Activated T-cell treated with anti-CD3 and anti-CD28 coated beads for 48 hours (primary cell): Measurements from ENCODE around the gene ARHGEF25.
A peak's percentile ranks its signal among the peaks of the same experiment; 100 is the strongest.
"Not testable (repeated sequence)": the region's sequence is repeated elsewhere in the genome, so short reads cannot be mapped to it uniquely, and the experiment has no call there.

Source experiments
- DNase-seq: peaks from one replicate; pipeline ENCODE4 v3.0.0-alpha.2; 2020; ENCODE audit warnings: low read depth

The ARHGEF25 gene

DNA sequence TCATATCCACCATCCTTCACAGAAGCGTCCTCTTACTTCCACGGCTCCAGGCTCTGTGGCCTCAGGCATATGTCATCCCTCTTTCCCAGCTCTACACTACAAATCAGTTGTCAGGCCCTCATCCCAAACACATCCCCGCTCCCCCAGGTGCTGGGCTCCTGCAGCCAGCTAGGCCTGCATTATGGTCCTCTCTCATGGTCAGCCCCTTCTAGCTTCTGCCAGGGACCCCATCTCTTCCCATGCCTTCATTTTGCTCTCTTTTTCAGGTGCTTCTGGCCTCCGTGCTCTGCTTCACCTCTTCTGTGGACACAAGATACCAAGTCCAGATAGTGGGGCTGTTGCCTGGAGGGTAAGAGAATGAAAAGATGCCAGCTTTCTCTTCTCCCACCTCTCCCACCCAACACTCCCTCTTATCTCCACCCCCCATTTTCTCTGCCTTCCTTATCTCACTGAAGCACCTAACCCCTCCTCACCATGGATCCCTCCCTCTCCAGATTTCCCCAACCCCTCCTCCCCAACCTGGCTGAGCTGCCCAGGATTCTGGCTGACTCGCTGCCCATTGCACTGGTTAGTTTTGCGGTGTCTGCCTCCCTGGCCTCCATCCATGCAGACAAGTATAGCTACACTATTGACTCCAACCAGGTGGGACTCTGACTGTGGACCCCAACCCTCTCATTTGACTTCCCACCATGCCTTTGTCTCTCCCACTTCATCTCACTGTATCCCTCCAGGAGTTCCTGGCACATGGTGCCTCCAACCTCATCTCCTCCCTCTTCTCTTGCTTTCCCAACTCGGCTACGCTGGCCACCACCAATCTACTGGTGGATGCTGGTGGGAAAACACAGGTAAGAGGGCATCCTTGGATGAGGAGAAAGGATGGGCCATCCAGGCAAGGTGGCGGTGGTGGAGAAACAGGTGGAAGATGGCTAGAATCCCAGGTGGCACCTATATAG lies 11.3 kb downstream of the ARHGEF25 start:
- DNase-seq = no peak

DNA sequence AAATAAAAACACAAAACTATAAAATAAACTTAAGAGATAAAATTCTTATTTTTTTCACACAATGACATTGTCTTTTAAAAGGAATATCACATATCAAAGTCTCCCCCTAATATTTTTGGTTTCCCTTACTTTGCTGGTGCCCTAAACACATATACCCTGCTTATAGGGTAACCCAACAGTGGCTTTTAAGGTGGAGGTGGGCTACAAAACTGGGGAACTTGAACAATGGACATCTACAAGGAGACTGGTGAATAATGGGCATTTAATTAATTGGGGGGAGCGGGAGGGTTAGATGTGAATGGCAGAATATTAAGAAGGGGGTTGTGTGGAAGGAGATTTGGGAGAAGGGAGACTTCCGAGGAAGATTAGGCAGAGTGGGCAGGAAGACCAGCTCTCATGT lies 12.2 kb downstream of the ARHGEF25 start:
- DNase-seq = no peak

DNA sequence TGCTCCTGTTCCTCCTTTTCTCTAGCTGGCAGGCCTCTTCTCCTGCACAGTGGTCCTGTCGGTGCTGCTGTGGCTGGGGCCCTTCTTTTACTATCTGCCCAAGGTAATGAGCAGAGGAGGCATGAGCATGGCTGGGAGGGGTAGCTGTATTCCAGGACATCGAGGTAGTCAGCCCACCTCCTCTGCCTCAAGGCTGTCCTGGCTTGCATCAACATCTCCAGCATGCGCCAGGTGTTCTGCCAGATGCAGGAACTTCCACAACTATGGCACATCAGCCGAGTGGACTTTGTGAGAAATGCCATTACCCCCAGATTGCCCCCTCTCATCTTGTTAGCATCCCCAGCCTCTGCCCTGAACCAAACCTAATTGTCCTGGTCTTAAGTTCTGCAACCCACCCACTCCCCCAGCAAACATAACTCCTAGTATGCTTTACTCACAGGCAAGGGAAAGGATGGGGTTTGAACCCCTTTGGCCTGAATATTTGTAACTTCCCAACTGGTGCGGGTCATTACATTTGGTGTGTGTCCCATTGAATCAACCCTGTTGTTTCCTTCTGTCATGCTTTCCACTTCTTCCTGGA lies 12.7 kb downstream of the ARHGEF25 start:
- DNase-seq = no peak

DNA sequence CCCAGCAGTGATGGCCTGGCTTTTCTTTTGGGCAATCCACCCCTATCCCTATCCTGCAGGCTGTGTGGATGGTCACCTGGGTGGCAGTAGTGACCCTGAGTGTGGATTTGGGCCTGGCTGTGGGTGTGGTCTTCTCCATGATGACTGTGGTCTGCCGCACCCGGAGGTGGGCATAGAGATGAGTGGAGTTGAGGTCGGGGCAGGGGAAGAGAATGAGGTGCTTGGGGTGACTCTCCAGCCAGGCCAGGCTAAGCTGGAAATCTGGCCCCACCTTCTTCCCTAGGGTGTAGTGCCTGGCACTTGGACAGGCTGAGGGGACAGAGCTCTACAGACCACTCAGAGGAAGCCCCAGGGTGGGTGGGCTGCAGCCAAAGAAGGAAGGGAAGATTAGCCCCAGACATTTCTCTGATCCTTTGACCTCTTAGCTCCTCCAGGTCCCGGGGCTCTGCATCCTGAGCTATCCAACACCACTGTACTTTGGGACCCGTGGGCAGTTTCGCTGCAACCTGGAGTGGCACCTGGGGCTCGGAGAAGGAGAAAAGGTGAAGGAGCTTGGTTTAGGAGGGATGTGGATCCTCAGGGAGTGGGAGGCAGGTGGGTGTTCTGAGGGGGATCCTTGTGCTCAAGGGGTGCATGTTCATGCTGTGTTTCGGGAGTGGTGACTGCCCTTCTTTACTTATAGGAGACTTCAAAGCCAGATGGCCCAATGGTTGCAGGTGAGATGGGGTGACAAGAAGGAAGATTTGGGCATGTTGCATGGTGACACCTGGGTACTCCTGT lies 13.4 kb downstream of the ARHGEF25 start:
- no peak for DNase-seq

DNA sequence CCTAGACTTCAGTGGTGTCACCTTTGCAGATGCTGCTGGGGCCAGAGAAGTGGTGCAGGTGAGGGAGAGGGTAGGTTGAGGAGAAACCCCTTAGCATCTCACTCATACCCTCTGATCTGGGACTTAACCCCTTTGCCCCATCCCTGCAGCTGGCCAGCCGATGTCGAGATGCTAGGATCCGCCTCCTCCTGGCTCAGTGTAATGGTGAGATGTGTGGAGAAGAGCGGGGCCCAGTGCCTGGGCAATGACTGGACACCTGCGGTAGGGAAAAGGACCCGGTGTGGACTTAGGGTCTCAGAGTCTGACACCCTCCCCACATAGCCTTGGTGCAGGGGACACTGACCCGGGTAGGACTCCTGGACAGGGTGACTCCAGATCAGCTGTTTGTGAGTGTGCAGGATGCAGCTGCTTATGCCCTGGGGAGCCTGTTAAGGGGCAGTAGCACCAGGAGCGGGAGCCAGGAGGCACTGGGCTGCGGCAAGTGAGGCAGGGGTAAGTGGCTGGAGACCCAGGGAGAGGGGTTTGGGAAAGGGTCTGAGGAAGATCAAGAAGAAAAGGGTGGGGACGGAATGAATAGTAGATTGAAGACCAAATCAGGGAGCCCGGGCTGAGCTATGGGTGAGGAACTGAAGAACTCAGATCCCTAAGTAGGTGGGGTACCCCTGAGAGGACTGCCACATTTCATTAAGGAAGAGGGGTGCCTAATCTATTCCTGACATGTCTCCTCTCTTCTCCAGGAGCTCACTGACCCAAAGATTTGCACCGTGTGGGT lies 14.2 kb downstream of the ARHGEF25 start:
- no peak for DNase-seq

DNA sequence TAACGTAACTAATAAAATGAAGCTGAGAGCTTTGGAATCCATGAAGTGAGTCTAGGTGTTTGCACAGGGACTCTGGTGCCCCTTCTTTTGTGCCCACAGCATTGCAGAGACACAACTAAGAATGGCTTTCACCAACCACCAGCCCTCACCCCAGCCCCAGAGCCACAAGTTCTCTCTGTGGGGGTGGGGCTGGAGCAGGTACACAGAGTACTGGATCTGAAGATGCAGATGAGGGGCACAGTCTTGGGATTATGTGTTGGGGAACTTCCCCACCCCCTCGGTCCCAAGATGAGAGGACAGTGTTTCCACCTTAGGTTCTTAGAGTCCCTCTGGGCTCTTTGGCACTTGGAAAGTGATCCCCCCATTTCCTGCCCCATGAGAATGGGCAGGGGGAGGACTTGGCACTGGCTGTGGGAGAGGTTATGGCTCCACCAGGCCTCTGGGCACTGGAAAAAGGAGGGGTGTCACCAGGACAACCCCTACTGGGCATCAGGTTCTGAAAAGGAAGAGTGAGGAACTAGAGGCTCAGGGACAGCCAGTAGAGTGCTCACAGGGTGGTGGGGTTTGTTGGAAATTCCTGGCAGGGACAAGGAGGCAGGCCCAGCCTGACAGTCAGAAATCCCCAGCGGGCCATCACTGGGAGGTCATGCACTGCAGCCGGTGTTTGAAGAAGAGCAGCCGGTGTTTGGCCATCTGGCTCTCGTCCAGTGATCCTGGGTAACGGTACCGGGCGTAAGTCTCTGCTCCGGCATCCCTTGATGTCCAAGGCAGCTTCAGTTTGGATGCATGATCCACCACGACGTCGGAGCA lies 15.1 kb downstream of the ARHGEF25 start:
- no peak for DNase-seq

DNA sequence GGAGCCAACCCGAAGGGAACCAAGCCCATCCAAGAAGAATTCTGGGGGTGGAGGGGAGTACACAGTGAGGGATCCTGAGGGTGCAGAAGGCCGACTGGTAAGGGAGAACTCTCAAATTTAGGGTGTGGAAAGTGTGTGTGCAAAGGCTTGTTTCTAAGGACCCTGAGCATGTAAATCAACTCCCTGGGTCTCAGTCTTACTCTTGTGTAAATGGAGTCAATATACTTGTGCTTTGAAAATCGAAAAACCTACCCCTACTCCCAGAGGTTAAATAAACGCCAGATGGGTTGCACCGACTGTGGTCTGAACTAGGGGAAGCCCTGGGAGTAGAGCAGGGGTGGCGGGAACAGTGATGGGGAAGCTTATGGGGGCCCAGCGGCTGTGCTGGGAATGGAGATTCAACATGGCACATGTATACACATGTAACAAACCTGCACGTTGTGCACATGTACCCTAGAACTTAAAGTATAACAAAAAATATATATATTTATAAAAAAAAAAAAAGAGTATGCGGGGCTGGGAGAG lies 15.7 kb downstream of the ARHGEF25 start:
- DNase-seq = no peak

DNA sequence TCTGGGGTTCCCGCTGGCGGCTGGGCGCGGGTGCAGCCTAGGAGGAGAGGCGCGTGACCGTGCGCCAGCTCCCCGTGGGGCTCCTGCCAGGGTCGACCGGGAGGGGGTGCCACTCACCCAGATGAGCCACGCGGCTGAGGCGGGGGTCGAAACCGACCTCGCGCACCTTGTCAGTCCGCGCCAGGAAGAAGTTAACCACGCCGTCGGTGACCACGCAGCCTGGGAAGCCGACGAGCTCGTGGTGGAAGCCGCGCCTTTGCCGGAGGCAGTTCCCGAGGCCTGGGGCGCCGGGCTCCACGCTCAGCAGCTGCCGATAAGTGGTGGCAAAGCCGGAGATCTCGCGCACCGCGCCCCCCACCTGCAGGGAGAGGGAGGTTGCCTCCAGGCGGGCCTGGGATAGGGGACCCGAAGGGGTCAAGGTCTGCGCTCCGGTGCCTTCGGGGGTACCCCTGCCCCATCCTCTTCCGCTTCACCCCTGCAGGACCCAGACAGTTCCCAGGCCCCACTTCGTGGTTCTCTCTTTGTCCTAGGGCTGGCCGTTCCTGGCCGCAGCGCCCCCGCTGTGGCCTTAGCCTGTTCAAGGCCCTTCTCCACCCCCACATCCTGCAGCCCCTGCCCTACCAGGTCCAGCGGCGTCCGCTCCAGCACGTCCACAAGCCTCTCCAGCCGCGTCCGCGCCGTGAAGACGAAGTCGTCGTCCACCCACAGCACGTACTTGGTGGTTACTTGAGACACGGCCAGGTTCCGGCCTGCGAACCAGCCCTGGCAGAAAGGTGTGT lies 16.5 kb downstream of the ARHGEF25 start:
- DNase-seq = no peak

DNA sequence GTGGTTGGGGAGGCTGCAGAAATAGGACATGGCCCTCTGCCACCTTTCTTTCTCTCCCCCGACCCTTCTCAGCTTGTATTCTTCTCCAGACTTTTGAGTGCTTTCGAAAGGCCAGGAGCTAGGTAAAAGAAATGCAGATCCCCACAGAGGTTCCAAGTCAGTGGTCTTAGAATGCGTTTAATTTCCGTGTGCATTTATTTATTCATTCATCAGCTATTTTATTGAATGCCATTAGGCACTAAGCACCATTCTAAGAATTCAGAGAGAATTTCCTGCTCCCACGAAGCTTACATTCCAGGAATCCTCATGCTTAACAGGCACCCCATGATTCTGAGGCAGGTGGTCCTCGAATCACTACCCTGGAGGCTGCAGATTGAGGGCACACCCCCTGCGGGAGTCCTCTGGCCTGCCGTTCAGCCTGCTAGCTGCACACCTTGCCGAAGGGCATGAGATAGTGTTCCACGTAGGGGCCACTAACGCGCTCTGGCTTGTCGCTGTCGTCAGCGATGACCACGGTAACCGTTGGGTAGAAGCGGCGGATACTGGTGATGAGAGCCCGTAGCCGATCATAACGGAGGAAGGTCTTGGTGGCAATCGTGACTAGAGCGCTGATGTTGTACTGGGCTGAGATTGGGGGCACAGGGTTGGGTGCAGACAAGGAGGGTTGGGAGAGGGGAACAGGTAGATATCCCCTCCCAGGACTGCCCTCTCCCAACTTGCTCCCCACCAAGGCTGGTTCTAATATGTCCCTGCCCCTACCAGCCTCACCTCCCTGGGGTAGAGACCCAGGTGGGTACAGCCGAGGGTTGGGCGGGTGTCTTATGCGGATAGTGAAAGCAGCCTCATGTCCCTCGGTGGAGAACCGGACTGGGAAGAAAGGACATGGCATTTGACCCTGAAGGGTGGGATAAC lies 17.3 kb downstream of the ARHGEF25 start:
- DNase-seq = no peak

DNA sequence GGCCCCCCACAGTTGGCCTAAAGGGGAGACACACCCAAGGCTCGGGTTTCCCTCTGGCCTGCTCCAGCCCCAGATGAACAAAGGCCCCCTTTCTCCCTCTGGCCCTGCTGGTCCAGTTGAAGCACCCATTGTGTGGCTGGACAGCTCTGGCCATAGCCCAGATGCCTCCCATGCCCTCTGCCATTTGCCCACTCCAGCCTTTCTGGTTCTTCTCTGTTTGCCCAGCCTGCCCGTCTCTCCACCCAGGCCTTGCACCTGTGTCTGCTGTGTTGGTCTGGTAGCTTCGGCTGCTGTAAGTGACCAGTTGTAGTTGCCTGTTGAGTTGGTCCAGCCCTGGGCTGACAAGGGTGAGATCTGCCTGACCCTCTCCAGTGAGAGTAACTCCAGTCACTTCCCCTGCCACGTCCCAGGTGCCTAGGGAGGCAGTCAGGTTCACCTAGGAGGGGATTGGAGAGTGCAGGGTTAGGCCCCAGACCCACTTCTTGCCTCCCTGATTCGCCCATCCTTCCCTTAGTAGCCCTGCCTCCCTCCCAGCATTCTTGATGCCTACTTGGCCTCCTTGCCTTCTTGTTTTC lies 18.7 kb downstream of the ARHGEF25 start:
- DNase-seq = no peak

DNA sequence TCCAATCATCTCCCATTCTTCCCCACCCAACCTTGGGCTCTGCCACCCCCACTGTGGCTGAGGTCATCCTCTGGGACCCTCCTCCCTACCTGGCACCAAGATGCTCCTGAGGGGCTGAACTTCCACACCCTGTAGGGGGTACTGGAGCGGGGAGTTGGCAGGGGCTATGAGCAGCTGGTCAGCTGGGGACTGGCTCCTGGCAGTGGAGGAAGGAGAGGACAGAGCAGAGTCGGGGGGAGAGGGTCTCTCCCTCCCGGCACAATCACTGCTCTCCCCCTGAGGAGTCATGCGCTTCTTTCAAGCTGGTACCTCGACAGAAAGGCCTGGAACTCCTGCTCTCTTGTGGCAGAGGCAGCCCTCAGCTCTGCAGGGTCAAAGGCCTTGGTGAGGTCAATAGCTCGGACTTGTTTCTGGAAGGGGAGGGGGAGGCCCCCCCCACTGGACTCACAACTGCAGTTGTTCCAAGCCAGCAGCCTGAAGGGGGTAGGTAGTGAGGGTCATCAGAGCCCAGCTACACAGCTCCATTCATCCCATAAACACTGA lies 19.7 kb downstream of the ARHGEF25 start:
- no peak for DNase-seq

DNA sequence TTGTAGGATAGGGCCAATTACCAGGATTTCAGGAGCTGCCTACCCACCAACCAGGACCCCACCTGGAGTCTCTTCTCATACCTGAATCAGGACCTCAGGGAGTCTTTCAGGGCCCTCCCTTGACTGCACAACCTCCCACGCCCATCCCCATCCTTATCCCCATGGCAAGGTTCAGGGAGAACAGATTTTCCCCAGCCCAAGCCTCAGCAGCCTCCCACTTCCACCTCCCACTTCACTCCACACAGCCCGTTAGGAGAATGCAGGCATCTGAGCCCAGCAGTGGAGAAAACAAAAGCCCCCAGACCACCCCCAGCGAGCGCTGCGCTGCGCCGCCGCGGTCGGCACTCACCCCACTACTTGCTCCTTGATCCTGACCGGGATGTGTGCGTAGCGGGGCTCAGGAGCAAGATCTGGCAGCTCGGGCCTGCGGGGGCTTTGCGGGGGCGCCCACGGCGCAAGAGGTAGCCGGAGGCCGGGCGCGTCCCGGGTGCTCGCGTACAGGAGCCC lies 20.4 kb downstream of the ARHGEF25 start:
- DNase-seq = no peak

DNA sequence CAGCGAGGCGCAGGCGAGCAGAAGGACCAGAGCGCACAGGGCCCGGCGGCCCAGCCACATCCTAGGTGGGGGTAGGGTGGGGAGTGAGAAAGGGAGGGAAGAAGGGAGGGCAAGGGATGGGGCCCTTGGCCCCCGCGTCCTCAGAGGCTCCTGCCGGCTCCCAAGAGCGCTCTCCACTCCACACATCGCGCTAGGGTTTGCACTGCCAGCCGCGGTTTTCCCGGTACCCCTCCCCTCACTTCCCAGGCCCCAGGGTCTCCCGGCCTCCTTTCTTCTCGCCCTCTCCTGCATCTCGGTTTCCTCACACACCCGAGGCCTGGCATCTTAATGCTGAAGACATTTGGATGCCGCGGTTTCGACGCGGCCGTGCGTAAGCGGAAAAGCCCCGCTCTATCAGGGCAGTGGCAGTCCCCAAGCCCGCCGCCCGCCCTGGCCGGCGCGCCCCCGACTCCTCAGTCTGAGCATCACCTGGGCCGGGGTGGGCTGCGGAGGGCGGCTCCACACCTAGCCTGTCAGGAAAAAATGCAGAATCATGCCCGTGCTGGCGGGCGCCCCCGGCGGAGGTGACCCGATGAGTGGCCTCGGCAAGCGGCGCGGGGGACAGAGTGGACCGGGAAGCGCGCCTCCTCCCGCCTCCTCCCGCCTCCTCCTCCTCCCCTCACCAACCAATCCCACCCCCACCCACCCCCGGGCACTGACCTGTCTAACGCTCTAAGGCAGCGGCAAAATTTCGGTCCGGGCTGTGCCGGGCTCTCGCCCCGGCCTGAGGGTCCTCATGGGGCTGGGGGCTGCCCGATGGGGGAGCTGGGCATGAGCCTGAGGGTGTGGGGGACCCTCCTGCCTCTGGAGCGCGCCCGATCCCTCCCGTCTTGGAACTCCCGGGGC lies 21.1 kb downstream of the ARHGEF25 start:
- DNase-seq = no peak

DNA sequence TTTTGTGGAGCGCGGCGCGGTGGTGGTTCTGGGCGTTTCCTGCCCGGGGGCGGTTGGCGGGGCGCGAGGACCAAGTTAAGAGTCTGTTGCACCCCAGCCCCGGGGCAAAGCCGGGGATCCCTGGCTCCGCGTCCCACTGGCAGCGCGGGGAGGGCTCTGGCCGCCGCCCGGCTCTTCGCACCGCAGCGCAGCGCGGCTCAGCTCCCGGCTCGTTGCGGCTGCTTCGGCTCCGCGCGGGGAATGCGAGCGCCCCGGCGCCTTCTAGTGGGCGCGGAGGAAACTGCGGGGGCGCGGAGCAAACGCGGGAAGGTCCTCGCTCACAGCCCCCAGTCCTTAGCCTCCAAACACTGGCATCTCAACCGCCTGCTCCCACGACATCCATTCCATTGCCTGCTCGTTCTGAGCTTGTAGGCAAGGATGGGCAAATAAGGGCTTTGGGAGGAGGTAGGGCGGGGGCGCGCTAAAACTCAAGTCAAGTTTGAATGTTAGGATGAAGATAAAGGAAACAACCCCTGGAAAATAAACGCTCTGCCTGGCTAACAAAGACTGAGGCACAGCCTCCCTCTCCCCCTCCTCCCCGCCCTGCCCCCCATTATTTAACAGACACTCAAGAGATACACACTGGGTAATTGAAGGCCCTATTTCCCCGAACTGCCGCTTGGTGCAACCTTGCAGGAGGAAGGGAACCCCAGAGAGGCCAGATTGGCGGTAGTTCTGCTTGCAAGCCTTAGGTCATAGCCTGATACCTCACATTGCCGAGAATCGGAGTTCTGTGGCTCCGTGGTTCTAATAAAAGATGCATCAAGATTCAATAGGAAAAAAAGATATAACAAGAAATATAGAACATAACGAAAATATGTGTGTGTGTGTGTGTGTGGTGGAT lies 22.0 kb downstream of the ARHGEF25 start, which contains the start of gene B4GALNT1:
Gene B4GALNT1, minus strand, starts transcription at position 244 of the 883 bp plus-strand sequence. CDS start 1,069 bp downstream, outside the sequence.
- DNase-seq = peak; percentile 71

DNA sequence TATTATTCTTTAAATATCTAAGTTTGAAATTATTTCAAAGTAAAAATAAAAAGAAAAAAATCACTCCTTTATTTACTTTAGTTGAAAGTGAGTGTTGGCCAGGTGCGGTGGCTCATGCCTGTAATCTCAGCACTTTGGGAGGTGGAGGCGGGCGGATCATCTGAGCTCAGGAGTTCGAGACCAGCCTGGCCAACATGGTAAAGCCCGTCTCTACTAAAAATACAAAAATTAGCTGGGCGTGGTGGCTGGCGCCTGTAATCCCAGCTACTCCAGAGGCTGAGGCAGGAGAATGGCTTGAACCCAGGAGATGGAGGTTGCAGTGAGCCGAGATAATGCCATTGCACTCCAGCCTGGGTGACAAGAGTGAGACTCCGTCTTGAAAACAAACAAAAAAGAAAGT lies 25.5 kb downstream of the ARHGEF25 start:
- DNase-seq = not testable (repeated sequence)

DNA sequence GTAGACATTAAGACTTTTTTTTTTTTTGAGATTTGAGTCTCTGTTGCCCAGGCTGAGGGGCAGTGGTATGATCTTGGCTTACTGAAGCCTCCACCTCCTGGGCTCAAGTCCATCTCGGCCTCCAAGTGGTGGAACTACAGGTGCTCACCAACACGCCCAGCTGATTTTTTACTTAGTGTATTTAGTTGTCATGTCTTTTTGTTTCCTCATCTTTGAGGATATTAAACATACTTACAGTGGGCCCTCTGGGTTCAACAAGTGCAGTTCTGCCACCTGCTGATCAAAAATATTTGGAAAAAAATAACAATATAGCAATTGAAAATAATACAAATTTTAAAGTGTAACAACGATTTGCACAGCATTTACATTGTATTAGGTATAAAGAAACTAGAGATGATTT lies 26.1 kb downstream of the ARHGEF25 start:
- no peak for DNase-seq
